MCF 10A (cell line): Measurements from ENCODE around the gene IQCN. TPM values are rescaled to one million over a fixed set of nuclear protein-coding genes. Genes with fewer than 3 reads are reported as not detected.

ENCODE experiments used
- BruUV-seq: library from RNA; stranded (reverse); fragments of 400-500 nt; replicated peaks from 2 replicates; lab custom pipeline; 2021; lab: Mats Ljungman, UMichigan
- CTCF ChIA-PET: fragments of 300-600 bp; sonication (Branson Sonifier 250); formaldehyde crosslinking; extraction: SDS; loops from one replicate; lab custom pipeline; 2021; ENCODE audit warnings: antibody characterized with exemption, inconsistent platforms; lab: Yijun Ruan, JAX
- POLR2A ChIA-PET: fragments of 300-600, 350-650 bp; sonication (Branson Sonifier 250); formaldehyde crosslinking; extraction: SDS; loops from one replicate; lab custom pipeline; 2020; ENCODE audit warnings: antibody characterized with exemption, inconsistent platforms; lab: Yijun Ruan, JAX
- DNase-seq: peaks from one replicate; pipeline ENCODE4 v3.0.0-alpha.2; 2018; ENCODE audit not compliant: unreplicated experiment
- H3K27ac Mint-ChIP-seq: one replicate; pipeline ENCODE4 v1.8.0; 2022; ENCODE audit warnings: mild to moderate bottlenecking, low read depth, mixed read lengths; ENCODE audit not compliant: unreplicated experiment
- H3K27me3 Mint-ChIP-seq: one replicate; pipeline ENCODE4 v1.8.0; 2022; ENCODE audit warnings: mixed read lengths; ENCODE audit not compliant: insufficient read depth, unreplicated experiment
- H3K36me3 Mint-ChIP-seq: one replicate; pipeline ENCODE4 v1.8.0; 2022; ENCODE audit warnings: mild to moderate bottlenecking, moderate library complexity, mixed read lengths; ENCODE audit not compliant: insufficient read depth, unreplicated experiment
- H3K4me1 Mint-ChIP-seq: one replicate; pipeline ENCODE4 v1.8.0; 2022; ENCODE audit warnings: mixed read lengths; ENCODE audit not compliant: insufficient read depth, unreplicated experiment
- H3K4me3 Mint-ChIP-seq: one replicate; pipeline ENCODE4 v1.8.0; 2022; ENCODE audit warnings: mild to moderate bottlenecking, moderate library complexity, mixed read lengths; ENCODE audit not compliant: unreplicated experiment
- H3K9me3 Mint-ChIP-seq: one replicate; pipeline ENCODE4 v1.8.0; 2022; ENCODE audit warnings: mixed read lengths; ENCODE audit not compliant: unreplicated experiment
- CTCF ChIP-seq: fragments of 200-600 bp; IDR thresholded peaks from one replicate; pipeline ENCODE4 v1.8.0; 2022; ENCODE audit warnings: antibody characterized with exemption, mild to moderate bottlenecking; ENCODE audit not compliant: unreplicated experiment
- intact Hi-C: fragments of 100-400 bp; cut with micrococcal nuclease; formaldehyde crosslinking; loops from 2 replicates; pipeline ENCODE4 v1.14.1; 2022
- total RNA-seq: library from RNA; stranded (reverse); gene quantifications from 2 replicates; pipeline ENCODE4 v1.2.3, GENCODE V29; 2022

Gene IQCN
- total RNA-seq, 1 experiment from 2014 or later: 0.26 TPM

GRCh38 chr19:18283338-18283737 is 9.1 kb upstream of the IQCN start:
- CTCF ChIA-PET: interaction anchor here (0.6 to 0.7 kb wide), 2 partner anchors 8 to 583 kb away, joined by 3 to 5 read pairs; no protein-coding TSS in a partner anchor

GRCh38 chr19:18282788-18283141 is 8.5 kb upstream of the IQCN start:
- Mint-ChIP-seq H3K4me3 (peak overlapping the region; percentile 87), H3K27ac (peak overlapping the region; percentile 98), H3K27me3 (no peaks in the 10 kb centered on the region), H3K4me1 (peaks cover 17% of the 10 kb centered on the region), H3K9me3 (no peaks in the 10 kb centered on the region), H3K36me3 (peaks cover 47% of the 10 kb centered on the region)
- CTCF ChIA-PET: interaction anchor here (0.7 to 8.0 kb wide), 5 partner anchors 9 to 58 kb away, joined by 3 to 257 read pairs (median 5); partner anchors contain the start of gene LSM4
- BruUV-seq: no TSS peak
- no peak for DNase-seq
- POLR2A ChIA-PET: interaction anchor here (0.7 to 9.0 kb wide), 8 partner anchors 9 to 349 kb away, joined by 3 to 178 read pairs (median 43); partner anchors contain the start of genes KXD1 and LSM4
- TF ChIP-seq CTCF: no peak
- intact Hi-C loops: loop anchor here (1.0 kb wide), 1 partner anchor 19 kb away; no protein-coding TSS in a partner anchor

More at GRCh38 chr19:18283338-18283737, 9.1 kb upstream of the IQCN start:
- Mint-ChIP-seq H3K27me3 (no peaks in the 10 kb centered on the region), H3K4me1 (peaks cover 17% of the 10 kb centered on the region), H3K27ac (no peak overlapping the region), H3K36me3 (peaks cover 42% of the 10 kb centered on the region), H3K9me3 (no peaks in the 10 kb centered on the region), H3K4me3 (no peak overlapping the region)
- POLR2A ChIA-PET: interaction anchor here (1.9 to 5.9 kb wide), 2 partner anchors 37 to 350 kb away, joined by 4 to 175 read pairs; partner anchors contain the start of gene LSM4
- BruUV-seq: no TSS peak
- intact Hi-C loops: no loop called here
- TF ChIP-seq CTCF: no peak
- no peak for DNase-seq

- Mint-ChIP-seq H3K4me3 (peak overlapping the region; percentile 87), H3K27ac (peak overlapping the region; percentile 98), H3K27me3 (no peaks in the 10 kb centered on the region), H3K9me3 (no peaks in the 10 kb centered on the region), H3K4me1 (peaks cover 17% of the 10 kb centered on the region), H3K36me3 (peaks cover 52% of the 10 kb centered on the region)
- ChIA-PET CTCF (interaction anchor here (0.7 to 8.0 kb wide), 4 partner anchors 29 to 58 kb away, joined by 3 to 257 read pairs (median 4); partner anchors contain the start of gene LSM4), POLR2A (interaction anchor here (0.6 to 9.0 kb wide), 38 partner anchors 10 to 637 kb away, joined by 3 to 178 read pairs (median 4); partner anchors contain the start of genes COPE, DDX49, GDF15 and KXD1)
- BruUV-seq: TSS peak; percentile 84
- no peak for DNase-seq
- no peak for TF ChIP-seq CTCF
- intact Hi-C loops: loop anchor here (1.0 kb wide), 1 partner anchor 19 kb away; no protein-coding TSS in a partner anchor
These were observed 8.0 kb upstream of the IQCN start for GRCh38 chr19:18282021-18282787.
